HG02938 (cell line): ENCODE results near the gene QPCT.

Source experiments
- ATAC-seq: cut with Tn5 transposase; IDR thresholded peaks from one replicate; pipeline ENCODE4 v1.9.1; 2021; ENCODE audit warnings: mild to moderate bottlenecking, moderate library complexity; ENCODE audit not compliant: unreplicated experiment

QPCT gene

DNA sequence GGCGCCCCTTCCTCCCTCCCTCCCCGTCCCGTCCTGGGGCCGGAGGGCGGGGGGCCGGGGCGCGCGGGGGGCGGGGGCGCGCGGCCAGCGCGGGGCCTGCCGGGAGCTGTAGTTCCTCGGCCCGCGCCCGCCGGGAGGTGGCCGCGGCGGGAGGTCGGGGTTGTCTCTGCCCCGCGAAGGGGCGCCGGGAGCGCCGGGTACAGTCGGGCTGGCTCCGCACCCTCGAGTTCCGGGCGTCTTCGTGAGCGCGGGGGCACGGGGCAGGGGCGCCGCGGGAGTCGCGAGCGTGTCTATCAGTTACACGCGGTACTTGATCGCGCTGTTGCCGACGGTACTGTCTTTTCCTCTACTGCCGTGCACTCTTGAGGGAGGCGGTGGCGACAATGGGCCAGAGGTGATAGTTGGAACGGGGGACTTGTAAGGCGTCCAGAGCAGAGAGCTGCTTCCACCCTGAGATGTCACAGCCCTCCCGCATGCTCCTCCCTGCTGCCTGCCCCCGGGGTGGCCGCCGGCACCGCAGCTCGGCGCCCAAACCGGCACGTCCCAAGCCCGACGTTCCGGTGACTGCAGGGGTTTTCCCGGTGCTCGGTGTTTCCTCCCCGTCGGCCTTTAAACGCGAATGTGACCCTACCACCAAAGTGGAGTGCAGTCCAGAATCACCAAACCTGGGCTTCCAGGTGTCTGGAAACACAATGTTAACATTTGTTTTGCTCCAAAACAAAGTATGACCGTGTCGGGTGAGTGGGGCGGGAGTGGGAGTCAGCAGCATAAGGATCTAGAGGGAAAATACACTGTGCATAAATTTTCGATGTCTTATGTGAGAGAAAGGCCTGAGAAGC, 19.4 kb upstream of the QPCT start, which contains the start of gene PRKD3:
TSS of gene PRKD3 (minus strand) at position 48 of the 839 bp plus-strand sequence. CDS start 8,309 bp downstream, outside the sequence.
- ATAC-seq, result peak; percentile 60

DNA sequence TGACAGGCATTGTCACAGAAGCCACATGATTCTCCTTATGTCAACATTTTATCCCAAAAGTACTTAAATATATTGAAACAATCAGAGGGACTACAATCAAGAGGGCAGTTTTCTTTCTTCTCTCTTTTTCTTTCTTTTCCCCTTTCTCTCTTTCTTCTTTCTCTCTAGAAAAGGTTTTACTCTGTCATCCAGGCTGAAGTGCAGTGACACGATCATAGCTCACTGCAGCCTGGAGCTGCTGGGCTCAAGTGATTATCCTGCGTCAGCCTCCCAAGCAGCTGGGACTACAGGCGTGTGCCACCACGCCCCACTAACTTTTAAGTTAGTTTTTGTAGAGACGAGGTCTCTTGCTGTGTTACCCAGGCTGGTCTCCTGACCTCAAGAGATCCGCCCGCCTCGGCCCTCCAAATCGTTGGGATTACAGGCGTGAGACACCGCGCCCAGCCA, 18.8 kb upstream of the QPCT start:
- ATAC-seq, result no peak

DNA sequence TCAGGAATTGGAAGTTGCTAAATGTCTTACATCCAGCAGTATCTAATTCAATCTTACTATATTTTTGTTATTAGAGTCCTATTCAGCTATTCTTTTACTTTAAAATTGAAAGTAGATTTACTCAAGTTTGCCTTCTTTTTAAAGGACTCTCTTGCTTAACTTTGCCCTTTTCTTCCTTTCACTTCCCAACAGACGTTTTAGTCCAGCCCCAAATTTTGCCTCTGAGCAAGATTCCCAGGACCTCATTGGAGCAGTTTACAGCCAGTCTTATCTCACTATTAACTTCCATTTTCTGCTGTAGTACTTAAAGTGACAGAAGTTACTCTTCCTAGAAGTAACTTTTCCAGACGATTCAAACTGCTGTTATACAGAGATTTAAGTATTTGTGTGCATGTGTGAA, 18.1 kb upstream of the QPCT start:
- no peak for ATAC-seq

DNA sequence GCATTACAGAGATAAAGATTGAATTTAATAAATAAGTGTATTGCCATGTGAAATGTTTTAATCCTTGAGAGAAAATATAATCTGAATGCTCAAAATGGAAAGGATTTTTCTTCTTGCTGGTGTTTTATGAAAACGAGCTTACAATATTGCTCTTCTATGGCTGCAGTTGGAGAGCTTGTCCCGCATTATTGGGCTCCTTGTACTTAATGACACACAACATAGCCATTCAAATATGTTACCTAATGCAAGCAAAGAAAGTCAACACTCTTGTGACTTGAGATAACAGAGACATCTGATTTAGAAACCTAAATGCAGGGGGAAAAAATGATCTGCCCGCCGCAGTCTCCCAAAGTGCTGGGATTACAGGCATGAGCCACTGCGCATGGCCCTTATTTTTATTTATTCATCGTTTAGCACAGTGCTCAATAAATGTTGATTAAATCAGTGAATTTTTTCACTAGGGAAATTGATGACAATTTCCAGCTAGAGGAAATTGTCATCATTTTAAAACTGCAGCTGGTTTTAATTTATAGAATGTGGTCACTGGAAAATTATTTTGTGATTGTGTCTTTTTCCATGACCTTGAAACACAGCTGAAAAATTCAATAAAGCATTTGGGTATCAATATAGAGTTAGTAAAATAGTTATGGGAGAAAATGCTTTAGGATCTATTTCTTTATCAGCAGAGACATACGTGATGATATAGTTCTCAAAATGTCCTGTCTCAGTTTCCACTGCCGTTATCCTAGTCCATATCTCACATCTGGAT, 17.4 kb upstream of the QPCT start:
- no peak for ATAC-seq

DNA sequence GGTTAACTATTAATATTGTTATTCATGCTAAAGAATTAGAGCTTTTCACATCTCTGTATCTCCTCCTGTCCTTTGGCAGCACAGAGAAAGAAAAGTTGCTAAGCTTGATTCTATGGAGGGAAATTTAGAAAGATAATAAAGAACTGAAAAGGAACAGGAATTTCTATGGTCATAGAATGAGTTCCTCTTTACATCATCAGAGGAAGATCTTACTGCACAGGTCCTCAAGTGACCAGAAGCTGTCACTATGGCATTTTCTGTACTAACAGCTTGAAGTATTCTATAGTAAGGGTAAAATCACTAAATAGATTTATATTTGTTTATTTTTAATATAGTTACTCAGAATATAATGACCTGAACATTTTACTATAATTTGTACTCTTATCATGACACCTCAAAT, 13.7 kb upstream of the QPCT start:
- ATAC-seq, result no peak

DNA sequence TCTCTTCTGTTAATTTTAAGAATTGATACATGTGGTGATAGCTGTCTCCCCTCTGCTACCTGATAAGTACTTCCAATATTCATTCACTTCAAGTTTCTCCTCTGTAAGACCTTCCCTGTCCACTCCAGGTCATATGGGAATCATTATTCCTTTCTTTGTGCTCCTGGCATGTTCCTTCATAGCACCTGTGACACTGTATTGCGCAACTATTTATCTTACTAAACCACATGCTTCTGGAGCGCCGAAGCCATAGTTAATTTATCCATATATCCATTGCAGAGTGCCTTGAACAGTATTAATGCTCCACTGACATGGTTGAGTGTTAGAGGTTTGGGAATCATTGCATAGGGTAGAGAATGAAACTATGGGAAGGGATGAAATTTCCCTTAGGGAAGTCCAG, 11.9 kb upstream of the QPCT start:
- ATAC-seq, result no peak

DNA sequence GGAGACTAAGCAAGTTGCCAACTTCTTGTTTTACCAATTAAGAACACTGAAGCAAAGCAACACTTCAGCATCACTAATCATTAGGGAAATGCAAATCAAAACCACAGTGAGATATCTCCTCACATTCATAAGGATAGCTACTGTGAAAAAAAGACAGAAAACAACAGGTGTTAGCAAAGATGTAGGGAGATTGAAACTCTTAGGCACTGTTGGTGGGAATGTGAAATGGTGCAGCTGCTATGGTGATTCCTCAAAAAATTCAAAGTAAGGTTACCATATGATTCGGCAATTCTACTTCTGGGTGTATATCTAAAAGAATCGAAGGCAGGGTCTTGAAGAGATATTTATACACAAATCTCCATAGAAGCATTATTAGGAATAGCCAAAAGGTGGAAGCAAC, 11.2 kb upstream of the QPCT start:
- no peak for ATAC-seq

DNA sequence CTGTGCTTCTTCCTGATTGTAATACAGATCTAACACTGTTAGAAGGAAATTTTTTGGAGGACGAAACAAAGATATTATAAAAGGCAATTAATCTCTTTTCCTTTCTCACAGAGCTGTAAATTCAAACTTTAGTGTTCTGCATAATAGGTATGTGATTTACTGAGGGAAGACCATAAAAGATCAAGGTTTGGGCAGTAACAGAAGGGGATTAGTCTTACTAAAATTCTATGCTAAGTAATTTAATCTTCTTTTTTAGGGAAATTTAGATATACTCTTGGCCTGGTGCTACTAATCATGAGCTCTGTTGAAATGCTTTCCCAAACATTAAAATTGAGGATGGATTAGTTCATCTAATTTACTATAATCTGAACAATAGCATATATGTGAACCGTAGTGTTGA, 8.8 kb upstream of the QPCT start:
- ATAC-seq, result no peak

DNA sequence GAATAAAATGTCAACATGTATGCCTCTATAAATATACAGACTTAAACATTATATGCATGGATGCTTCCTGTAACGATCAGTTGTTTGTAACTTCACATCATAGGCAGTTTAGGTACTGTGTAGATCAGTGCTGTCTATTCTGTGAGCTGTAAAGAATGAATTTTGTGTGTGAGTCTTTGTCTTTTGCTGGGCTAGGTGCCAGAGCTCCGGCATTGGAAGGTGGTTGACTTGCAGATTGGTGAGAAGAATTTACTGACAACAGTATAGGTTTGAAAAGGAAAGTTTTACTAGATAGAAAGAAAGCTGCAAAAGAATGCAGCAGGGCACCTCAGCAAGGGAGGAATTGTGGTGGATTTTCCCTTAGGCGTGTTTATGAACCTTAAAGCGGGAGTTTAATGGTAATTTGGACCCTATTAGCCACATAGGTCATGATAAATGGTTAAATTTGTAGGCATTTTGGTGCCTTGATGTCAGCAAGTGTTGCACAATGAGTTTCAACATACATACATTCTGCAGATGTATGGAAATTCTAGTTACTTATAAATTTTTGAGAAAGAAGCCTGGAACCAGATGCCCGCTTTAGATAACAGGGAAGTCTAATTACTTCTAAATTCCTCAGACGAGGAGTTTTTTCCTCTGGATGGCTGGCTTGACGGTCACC, 6.7 kb upstream of the QPCT start:
- no peak for ATAC-seq

DNA sequence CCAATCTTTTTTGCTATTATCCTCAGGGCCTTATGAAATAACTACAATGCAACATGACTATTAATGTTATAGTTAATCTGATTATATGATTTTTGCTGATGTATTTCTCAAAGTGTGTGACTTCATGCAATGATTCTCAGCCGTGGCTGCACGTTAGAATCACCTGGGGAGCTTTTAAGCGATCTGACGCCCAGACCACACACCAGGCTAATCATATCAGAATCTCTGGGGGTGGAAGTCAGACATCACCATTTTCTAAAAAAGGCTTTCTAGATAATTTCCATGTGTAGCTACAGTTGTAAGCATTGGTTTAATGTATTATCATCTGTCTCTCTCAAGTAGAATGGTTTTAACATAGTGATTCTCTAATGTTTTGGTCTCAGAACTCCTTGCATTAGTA, 5.5 kb upstream of the QPCT start:
- ATAC-seq, result no peak

DNA sequence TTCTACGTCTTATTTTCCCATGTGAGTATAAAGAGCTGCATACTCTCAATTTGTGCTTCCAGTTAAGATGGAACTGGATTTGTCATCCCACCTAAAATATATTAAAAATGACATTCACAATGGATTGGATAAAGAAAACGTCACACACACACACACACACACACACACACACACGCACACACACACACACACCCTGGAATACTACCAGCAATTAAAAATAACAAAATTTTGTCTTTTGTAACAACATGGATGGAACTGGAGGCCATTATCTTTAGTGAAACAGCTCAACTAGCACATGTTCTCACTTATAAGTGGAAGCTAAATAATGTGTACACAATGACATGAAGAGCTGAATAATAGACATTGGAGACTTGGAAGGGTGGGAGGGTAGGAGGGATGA, 3.8 kb upstream of the QPCT start:
- no peak for ATAC-seq

DNA sequence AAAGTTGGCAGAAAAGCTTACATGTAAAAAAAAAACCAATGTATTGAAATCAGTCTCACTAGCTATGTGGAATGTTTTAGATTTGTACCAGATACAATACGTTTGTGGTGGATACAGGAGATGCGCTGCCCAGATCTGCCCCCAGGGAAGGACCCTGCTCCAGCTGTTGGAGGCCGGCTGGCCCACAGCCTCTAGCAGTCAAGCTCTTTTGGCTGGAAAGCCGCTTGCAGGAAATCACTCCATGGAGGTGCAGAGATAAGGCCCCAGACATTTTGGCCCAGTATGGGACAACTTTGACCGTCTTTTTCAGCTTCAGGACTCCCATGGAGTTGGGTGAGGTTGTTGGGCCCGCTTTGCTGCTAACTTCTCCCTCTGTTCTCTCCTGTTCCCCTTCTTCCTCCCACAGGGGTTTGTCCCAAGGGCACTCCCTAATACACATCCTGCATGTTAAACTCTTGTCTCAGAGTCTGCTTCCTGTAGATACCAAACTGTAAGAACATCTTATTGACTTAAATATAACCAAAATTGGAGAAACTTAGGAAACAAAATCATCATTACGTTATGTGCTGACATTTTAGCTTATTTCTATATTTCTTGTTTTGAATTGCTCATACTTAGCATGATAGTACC, 1.7 kb upstream of the QPCT start:
- no peak for ATAC-seq

DNA sequence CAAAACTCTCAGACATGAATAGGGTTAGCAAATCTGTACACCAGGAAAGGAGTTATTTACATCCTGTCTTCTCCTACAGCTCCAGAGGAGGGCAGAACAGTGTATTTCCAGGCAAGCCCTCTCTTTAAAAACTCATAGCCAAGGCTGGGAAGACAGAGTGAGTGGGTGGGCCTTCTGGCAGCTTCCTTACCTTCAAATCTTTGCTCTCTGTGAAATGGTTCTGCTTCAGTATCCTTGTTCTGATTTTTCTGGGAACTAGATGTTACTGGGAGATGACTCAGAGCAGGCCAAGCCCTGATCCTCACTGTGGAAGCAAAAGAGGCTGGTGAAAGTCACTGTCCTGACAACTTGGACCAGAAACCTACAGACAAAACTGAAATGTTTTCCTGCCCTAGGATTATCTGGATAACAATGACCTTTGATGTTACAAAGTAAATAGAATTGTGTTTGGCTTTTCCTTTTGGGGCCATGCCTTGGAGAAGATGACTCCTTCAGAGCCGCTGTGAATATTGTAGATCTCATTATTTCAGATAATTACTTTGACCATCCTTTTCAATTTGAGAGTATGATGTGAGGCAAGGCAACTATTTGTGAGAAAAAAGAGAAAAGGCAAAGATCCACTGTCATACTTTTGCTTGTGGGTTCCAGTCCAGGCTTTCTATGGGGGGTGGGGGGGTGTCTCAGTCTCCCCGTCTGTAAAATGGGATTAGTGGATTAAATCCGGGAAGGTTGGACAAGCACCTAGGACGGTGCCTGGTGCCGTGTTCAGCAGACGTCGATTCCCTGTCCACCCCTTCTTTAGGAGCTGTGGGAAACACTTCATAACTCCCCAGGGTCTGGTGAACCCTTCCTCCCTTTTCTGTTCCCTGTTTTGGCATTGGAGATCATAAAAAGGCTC, 644 bp upstream of the QPCT start:
- no peak for ATAC-seq

DNA sequence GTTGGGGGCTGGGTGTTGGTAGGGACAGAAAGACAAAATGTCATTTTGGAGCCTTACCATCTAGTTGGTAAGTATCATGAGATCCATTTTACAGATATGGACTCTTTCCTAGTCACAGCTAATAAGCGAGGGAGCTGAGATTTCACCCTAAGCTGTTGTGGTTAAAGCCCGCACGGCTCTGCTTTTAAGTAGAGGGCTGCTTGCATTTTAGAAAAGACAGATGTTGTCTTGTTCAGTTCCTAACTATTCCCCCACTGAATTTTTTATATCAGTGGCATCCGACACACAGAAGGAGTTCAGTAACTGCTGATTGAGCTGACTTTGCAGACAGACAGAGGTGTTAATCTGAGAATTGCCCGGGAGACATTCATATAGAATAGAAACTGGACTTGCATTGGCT, 3.7 kb downstream of the QPCT start:
- ATAC-seq, result no peak

DNA sequence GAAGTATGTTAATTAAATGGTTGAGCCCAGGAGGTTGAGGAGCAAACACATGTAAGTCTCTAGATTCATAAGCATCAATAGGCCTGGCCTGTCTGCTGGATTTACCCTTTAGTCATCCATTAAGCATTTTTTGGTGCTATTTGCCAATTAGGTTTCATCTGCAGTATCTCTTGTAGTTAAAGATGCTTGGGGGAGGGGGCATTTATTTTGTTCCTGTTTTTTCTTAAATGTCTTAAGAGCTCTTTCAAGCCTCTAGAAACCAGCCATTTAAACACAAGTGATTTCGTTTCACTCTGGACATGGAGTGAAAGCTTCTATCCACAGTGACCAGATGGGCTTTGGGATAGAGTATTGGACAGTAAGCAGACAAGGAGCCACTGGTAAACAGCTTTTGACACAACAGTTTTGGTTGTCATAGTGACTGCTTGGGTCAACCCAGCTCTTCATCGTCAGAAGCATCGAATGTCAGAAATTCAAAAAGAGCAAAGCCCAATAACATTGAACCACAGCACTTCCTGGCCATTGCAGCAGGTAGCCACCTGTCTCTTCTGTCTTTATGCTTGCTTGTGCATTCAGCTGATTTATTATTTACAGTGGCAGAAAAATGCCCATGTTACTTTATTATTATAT, 4.9 kb downstream of the QPCT start:
- peak; percentile 50 for ATAC-seq

DNA sequence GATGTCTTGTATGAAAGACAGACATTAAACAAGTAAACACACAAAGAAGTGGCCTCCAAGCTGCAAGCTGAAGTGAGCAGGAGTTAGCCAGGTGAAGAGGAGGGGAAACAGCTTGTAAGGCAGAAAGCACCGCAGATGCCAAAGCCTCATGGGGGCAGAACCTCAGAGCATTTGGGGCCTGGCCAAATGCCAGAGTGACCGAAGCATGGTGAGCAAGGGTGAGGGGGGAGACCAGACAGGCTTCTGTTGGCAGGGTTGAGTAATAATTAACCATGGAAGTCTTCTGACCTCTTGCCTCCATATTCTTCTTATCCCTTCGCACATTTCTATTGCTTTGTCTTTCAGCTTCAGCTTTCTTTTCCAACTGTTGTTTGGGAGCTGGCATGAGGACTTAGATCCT, 5.6 kb downstream of the QPCT start:
- peak; percentile 49 for ATAC-seq

DNA sequence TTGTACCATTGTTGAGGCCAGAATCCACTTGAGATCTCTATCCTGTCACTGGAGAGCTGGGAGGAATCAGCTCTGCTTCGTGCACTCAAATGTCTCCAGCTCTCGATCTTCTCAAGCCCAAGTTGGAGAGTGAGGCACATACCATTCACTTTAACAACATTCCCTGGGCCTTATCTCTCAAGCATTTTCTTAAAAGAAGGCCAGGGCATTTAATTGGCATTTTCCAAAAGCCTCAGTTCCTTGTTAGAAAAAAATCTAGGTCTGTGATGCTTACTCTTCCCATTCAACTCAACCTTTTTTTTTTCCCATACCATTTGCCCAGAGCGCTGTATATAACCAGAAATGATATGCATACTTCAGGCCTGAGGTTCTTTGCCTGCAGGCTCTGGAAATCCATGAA, 10.1 kb downstream of the QPCT start:
- no peak for ATAC-seq

DNA sequence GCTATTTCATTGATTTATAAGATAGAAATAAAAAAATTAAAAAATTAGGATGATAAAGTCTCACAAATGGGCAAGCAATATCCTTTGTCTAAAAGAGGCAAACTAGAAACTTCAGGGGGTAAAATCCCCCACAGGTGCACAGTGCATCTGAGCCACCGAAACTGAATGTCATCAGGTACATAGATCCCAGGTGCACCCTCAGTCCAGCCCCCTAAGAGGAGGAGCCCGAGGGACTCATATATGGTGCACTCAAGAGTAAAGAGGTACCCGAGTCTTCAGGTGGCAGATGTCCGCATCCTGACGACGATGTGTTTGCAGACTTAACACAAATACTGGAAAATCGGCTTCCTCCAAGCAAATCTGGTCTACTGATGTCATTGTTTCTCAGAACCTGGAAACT, 11.3 kb downstream of the QPCT start:
- no peak for ATAC-seq

DNA sequence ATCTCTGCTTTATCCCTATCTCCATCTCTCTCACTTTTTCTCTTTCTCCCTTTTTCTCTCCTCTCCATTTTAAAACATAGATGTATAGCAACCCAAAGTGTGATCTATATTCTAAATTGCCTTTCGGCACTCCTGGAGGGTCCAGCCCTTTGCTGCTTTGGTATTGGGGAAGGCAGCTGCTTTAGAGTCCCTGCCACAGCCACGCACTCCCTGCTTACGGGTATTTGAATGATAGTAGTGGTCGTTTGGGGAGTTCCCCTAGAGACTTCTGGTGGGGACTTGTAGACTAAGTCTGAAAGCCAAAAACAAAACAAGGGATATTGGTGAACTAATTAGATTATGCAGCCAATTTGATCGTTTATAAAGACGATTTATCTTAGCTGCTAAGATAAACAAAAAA, 11.9 kb downstream of the QPCT start:
- no peak for ATAC-seq

DNA sequence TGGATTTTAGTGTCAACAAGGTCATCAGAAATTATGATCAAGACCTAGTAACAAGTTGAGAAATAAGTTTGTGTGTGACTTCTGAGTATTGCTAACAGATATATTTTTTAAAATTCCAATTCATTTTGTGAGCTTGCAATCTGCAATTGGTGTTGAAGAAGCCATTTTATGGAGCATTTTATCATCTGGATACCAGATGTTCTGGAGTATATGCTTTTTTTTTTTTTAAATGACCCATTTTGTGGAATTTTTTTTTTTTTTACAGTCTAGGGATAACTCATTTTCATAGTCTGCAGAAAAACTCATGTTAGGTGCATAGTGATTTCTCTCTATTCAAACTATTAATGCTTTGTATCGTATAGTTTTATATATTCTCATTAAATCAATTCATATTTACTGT, 12.6 kb downstream of the QPCT start:
- ATAC-seq, result no peak
